Endothelial cell (in vitro differentiated cells): ENCODE data around the gene GRK6. TPM values are rescaled to one million over a fixed set of nuclear protein-coding genes. Genes with fewer than 3 reads are reported as not detected.

Experiments
- DNase-seq: peaks from one replicate; pipeline ENCODE4 v3.0.0; 2021; ENCODE audit warnings: low spot score
- H3K27ac Mint-ChIP-seq: one replicate; pipeline ENCODE4 v1.8.0; 2021; ENCODE audit warnings: mixed read lengths, inconsistent platforms; ENCODE audit not compliant: unreplicated experiment
- H3K27me3 Mint-ChIP-seq: one replicate; pipeline ENCODE4 v1.8.0; 2021; ENCODE audit warnings: mild to moderate bottlenecking, moderate library complexity, mixed read lengths, inconsistent platforms; ENCODE audit not compliant: unreplicated experiment
- H3K36me3 Mint-ChIP-seq: one replicate; pipeline ENCODE4 v1.8.0; 2021; ENCODE audit warnings: mild to moderate bottlenecking, low read depth, mixed read lengths, inconsistent platforms; ENCODE audit not compliant: unreplicated experiment
- H3K4me1 Mint-ChIP-seq: one replicate; pipeline ENCODE4 v1.8.0; 2021; ENCODE audit warnings: mild to moderate bottlenecking, mixed read lengths, inconsistent platforms; ENCODE audit not compliant: unreplicated experiment
- H3K4me3 Mint-ChIP-seq: one replicate; pipeline ENCODE4 v1.8.0; 2021; ENCODE audit warnings: mild to moderate bottlenecking, mixed read lengths, inconsistent platforms; ENCODE audit not compliant: unreplicated experiment
- H3K9me3 Mint-ChIP-seq: one replicate; pipeline ENCODE4 v1.8.0; 2021; ENCODE audit warnings: mixed read lengths, inconsistent platforms; ENCODE audit not compliant: unreplicated experiment
- total RNA-seq: library from RNA; stranded (reverse); fragmentation: NEBNext Ultra II Directional; extraction: Animal tissue kit (Norgen Biotek cat#: 25700); gene quantifications from one replicate; pipeline ENCODE4 v1.2.1, GENCODE V29; 2021; ENCODE audit not compliant: unreplicated experiment
- TF ChIP-seq, protein P1 (sequence below): fragments of 200-600 bp; sonication (generic); IDR thresholded peaks from one replicate; pipeline ENCODE4 v1.5.0; 2021; ENCODE audit warnings: antibody characterized with exemption; ENCODE audit not compliant: unreplicated experiment

The GRK6 gene
- total RNA-seq, 1 donor from 2014 or later = 33.1 TPM

DNA sequence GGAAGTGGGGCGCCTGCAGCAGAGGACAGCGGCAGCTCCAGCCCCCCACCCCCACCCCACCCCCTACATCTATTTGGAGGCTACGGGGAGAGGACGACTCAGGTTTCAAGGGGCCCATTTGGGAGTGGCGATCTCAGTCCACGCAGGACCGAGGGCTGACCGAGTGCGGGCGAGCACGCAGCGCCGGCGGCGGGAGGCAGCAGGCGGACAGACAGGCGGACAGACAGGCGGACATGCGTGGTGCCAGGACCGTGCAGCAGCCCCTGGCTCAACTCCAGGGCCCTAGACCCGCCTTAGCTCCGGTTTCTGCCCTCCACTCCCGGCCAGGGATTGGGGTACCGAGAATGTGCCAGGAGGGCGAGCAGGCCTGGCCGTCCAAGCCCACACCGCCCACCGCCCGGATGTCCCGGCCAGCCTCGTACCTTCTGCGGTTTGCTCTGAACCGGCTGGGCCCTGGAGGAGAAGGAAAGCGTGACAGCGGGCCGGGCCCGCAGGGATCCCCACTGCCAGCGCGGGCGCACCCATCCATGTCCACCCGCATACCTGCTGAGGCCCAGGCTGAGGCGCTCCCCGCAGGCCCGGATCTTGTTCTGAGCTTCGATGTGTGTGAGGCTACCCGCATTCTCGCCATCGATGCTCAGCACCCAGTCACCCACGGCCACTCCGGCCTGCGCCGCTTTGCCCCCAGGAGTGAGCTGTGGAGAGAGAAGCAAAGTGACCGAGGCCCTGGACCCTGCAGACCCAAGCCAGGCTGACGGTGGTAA, 65.7 kb downstream of the GRK6 start:
- no peak for DNase-seq
- Mint-ChIP-seq H3K27ac (no peak overlapping the region), H3K36me3 (peaks cover 18% of the 10 kb centered on the region), H3K4me3 (peak overlapping the region; percentile 48), H3K27me3 (peaks cover 4% of the 10 kb centered on the region), H3K9me3 (no peaks in the 10 kb centered on the region), H3K4me1 (peaks cover 30% of the 10 kb centered on the region)
- TF ChIP-seq, protein P1, sequence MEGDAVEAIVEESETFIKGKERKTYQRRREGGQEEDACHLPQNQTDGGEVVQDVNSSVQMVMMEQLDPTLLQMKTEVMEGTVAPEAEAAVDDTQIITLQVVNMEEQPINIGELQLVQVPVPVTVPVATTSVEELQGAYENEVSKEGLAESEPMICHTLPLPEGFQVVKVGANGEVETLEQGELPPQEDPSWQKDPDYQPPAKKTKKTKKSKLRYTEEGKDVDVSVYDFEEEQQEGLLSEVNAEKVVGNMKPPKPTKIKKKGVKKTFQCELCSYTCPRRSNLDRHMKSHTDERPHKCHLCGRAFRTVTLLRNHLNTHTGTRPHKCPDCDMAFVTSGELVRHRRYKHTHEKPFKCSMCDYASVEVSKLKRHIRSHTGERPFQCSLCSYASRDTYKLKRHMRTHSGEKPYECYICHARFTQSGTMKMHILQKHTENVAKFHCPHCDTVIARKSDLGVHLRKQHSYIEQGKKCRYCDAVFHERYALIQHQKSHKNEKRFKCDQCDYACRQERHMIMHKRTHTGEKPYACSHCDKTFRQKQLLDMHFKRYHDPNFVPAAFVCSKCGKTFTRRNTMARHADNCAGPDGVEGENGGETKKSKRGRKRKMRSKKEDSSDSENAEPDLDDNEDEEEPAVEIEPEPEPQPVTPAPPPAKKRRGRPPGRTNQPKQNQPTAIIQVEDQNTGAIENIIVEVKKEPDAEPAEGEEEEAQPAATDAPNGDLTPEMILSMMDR = no peak

Other genes with a start within 250 kb of the GRK6 start
- 15.9 TPM for gene RAB24, start 123.0 kb upstream of the GRK6 start, total RNA-seq
- gene PRELID1, start 122.9 kb upstream of the GRK6 start, total RNA-seq = 198 TPM
- 6.4 TPM for gene MXD3, start 114.8 kb upstream of the GRK6 start, total RNA-seq
- 137 TPM for gene LMAN2, start 75.0 kb upstream of the GRK6 start, total RNA-seq
- 21.8 TPM for gene RGS14, start 68.8 kb upstream of the GRK6 start, total RNA-seq
- gene SLC34A1, start 42.2 kb upstream of the GRK6 start, total RNA-seq = not detected
- not detected for gene PFN3, start 26.0 kb upstream of the GRK6 start, total RNA-seq
- gene F12, start 17.1 kb upstream of the GRK6 start, total RNA-seq = 1.4 TPM
- gene PRR7, start 20.1 kb downstream of the GRK6 start, total RNA-seq = 0.97 TPM
- gene DBN1, start 47.0 kb downstream of the GRK6 start, total RNA-seq = 315 TPM
- gene PDLIM7, start 70.9 kb downstream of the GRK6 start, total RNA-seq = 238 TPM
- gene DOK3, start 83.2 kb downstream of the GRK6 start, total RNA-seq = 51.4 TPM
- 125 TPM for gene DDX41, start 90.3 kb downstream of the GRK6 start, total RNA-seq
- 97.6 TPM for gene FAM193B, start 127.9 kb downstream of the GRK6 start, total RNA-seq
- gene TMED9, start 165.5 kb downstream of the GRK6 start, total RNA-seq = 271 TPM
- 34.6 TPM for gene B4GALT7, start 173.5 kb downstream of the GRK6 start, total RNA-seq